Subcutaneous preadipocyte (primary cell): ENCODE measurements around the gene AHCYL2. TPM values are rescaled to one million over a fixed set of nuclear protein-coding genes. Genes with fewer than 3 reads are reported as not detected.

ENCODE experiments used
- small RNA-seq: library from RNA; depleted of rRNA; stranded (forward); fragments of <200 nt; gene quantifications from one replicate; pipeline ENCODE3, GENCODE V24; 2012
- total RNA-seq: library from RNA; depleted of rRNA; stranded (reverse); fragments of >200 nt; gene quantifications from 2 replicates; pipeline ENCODE4 v1.2.3, GENCODE V29; 2012

Gene AHCYL2
- total RNA-seq: 4.9 and 6.6 TPM in 2 replicates

GRCh38 chr7:129224251-129225205 is at the start of gene AHCYL2:
AHCYL2 (plus strand) TSS chr7:129225030.

GRCh38 chr7:129188372-129188891 is 36.4 kb upstream of the AHCYL2 start, which contains the start of gene SMO:
SMO (plus strand) TSS chr7:129188633; CDS start chr7:129189152, 519 bp downstream.

GRCh38 chr7:129433847-129434674 is 209.2 kb downstream of the AHCYL2 start, which contains the start of gene STRIP2:
STRIP2 (plus strand) TSS chr7:129434432; CDS start chr7:129434473, 41 bp downstream.

Small RNA genes lying within 50 kb of the gene (small RNA-seq; reads per million reads assigned to genes)
- gene AC009244.1: 0.14 reads per million
- not detected for gene SNRPGP3

Other genes with a start within 250 kb of the AHCYL2 start
- gene TNPO3, start 169.9 kb upstream of the AHCYL2 start, total RNA-seq: 47.8 and 66.3 TPM in 2 replicates
- 0.59 TPM in 1 of 2 replicates, not detected in the other for gene TSPAN33, start 80.3 kb upstream of the AHCYL2 start, total RNA-seq
- 3.7 and 4.0 TPM in 2 replicates for gene SMO, start 36.4 kb upstream of the AHCYL2 start, total RNA-seq
- 4.0 and 12.5 TPM in 2 replicates for gene STRIP2, start 209.4 kb downstream of the AHCYL2 start, total RNA-seq